Mammary epithelial cell (primary cell): ENCODE results near the gene TNRC6C.

Experiments
- CTCF ChIP-seq, 2 donors: IDR thresholded peaks in 1 of 2; conservative IDR thresholded peaks in 1 of 2; 2 replicates each; pipeline ENCODE4 v1.5.1; 2011 to 2012; ENCODE audit warnings: inconsistent platforms in 2 of 2, low read length in 2 of 2, mild to moderate bottlenecking in 2 of 2, control low read depth in 1 of 2, low read depth in 1 of 2; ENCODE audit not compliant: insufficient read depth in 1 of 2; ENCODE audit errors: extremely low read depth in 1 of 2
- EZH2 ChIP-seq: IDR thresholded peaks from 2 replicates; pipeline ENCODE4 v1.6.1; 2012; ENCODE audit warnings: low read length, inconsistent platforms, borderline replicate concordance

GRCh38 chr17:78045316-78045715, 86.8 kb downstream of the TNRC6C start:
- no peak for TF ChIP-seq CTCF (conservative IDR thresholded peaks at IDR 0.05 in 1 of 2, IDR thresholded peaks at IDR 0.05 in 1 of 2; ENCODE audit: extremely low read depth in 1 of 2, insufficient read depth in 1 of 2, low read depth in 1 of 2, low read length in 2 of 2)
- TF ChIP-seq EZH2 = no peak
